Body of pancreas (tissue), 4 donors: ENCODE measurements around the gene BDKRB2. TPM values are rescaled to one million over a fixed set of nuclear protein-coding genes. Genes with fewer than 3 reads are reported as not detected.

Experiments used
- ATAC-seq: fragments of 150-250 bp; one replicate; pipeline ENCODE4 v1.9.1; 2016
- DNase-seq, 4 donors: peaks; one replicate each; pipeline ENCODE4 v3.0.0-alpha.2; 2019
- H3K27ac ChIP-seq, 4 donors: fragments of 200-600 bp; sonication (generic); 1 replicate in 3 of 4; 2 replicates in 1 of 4; pipeline versions ENCODE4 v1.5.1 to v1.6.1; 2016 to 2019; ENCODE audit warnings: mild to moderate bottlenecking in 1 of 4, mixed read lengths in 1 of 4, moderate library complexity in 1 of 4
- H3K27me3 ChIP-seq, 2 donors: fragments of 200-600 bp; sonication (generic); one replicate each; pipeline ENCODE4 v1.6.0; 2016; ENCODE audit warnings: mild to moderate bottlenecking in 1 of 2
- H3K36me3 ChIP-seq, 2 donors: fragments of 200-600 bp; sonication (generic); replicated peaks in 1 of 2; 2 replicates each; pipeline ENCODE4 v1.5.1; 2016; ENCODE audit warnings: low read depth in 2 of 2; ENCODE audit not compliant: insufficient read depth in 1 of 2
- H3K4me1 ChIP-seq: fragments of 200-600 bp; sonication (generic); one replicate; pipeline ENCODE4 v1.6.0; 2016
- H3K4me3 ChIP-seq, 2 donors: fragments of 200-600 bp; sonication (generic); 1 replicate in 1 of 2; 2 replicates in 1 of 2; pipeline ENCODE4 v1.5.1; 2016 to 2019
- H3K9me3 ChIP-seq, 3 donors: fragments of 200-600 bp; sonication (generic); 1 replicate in 2 of 3; 2 replicates in 1 of 3; pipeline ENCODE4 v1.5.1; 2016
- CTCF ChIP-seq, 7 experiments: fragments of 450-650 bp in 4 of 7; fragments of 200-600 bp in 3 of 7; sonication (generic) in 3 of 7; IDR thresholded peaks; one replicate each; pipeline ENCODE4 v1.5.1; 2016 to 2019; ENCODE audit warnings: antibody characterized with exemption in 7 of 7
- POLR2A ChIP-seq, 3 donors: fragments of 450-650 bp; IDR thresholded peaks; one replicate each; pipeline ENCODE4 v1.6.1; 2016; ENCODE audit warnings: antibody characterized with exemption in 3 of 3, mild to moderate bottlenecking in 2 of 3
- WGBS, 2 donors: methylation state at CpG; one replicate each; pipeline ENCODE4 v1.1.5; 2017; 5-methylcytosine and 5-hydroxymethylcytosine counted together
- intact Hi-C: fragments of 100-400 bp; cut with DNase I; formaldehyde crosslinking; loops from one replicate; pipeline ENCODE4 v1.15.1; 2023
- total RNA-seq, 2 donors: library from RNA; depleted of rRNA; stranded (reverse); fragments of >200 nt; gene quantifications; one replicate each; pipeline ENCODE4 v1.1.0, GENCODE V29; 2016

Gene BDKRB2
- total RNA-seq, 2 donors from 2014 or later = 9.6 to 11.4 TPM

- TF ChIP-seq CTCF (IDR thresholded peaks at IDR 0.05) (no peak), POLR2A (IDR thresholded peaks at IDR 0.05) (no peak)
- intact Hi-C loops = loop anchor here (5.0 kb wide), 1 partner anchor 171 kb away; no protein-coding TSS in a partner anchor
- ATAC-seq (no peak), DNase-seq (peak in 2 of 4 donors; percentile 44)
- Histone ChIP-seq H3K4me1 (peaks cover 46% of the 10 kb centered on the region), H3K27me3 (no peaks in the 10 kb centered on the region), H3K27ac (peak overlapping the region in 2 of 4 donors; percentile 18 to 74), H3K36me3 (no peaks in the 10 kb centered on the region), H3K9me3 (no peaks in the 10 kb centered on the region), H3K4me3 (no peak overlapping the region)
- WGBS, 2 donors = 6 to 28% methylated on average over 3 of the region's 3 CpGs
Measured at GRCh38 chr14:96272777-96273473, 68.3 kb downstream of the BDKRB2 start.

GRCh38 chr14:96273629-96274028, 69.0 kb downstream of the BDKRB2 start:
- peaks cover 39% of the 10 kb centered on the region for H3K4me1 ChIP-seq
- no peak for DNase-seq
- intact Hi-C loops = loop anchor here (5.0 kb wide), 1 partner anchor 171 kb away; no protein-coding TSS in a partner anchor
- 80 to 93% methylated on average over 5 of the region's 5 CpGs for WGBS, 2 donors
- no peaks in the 10 kb centered on the region for H3K36me3 ChIP-seq
- no peak for ATAC-seq
- no peak overlapping the region for H3K4me3 ChIP-seq
- TF ChIP-seq CTCF (IDR thresholded peaks at IDR 0.05) (no peak), POLR2A (IDR thresholded peaks at IDR 0.05) (no peak)
- no peaks in the 10 kb centered on the region for H3K9me3 ChIP-seq
- peak overlapping the region in 3 of 4 donors; percentile 18 to 74 (median 74) for H3K27ac ChIP-seq
- H3K27me3 ChIP-seq = no peaks in the 10 kb centered on the region

GRCh38 chr14:96274122-96274521, 69.5 kb downstream of the BDKRB2 start:
- intact Hi-C loops = loop anchor here (5.0 kb wide), 1 partner anchor 172 kb away; no protein-coding TSS in a partner anchor
- no peak for DNase-seq

GRCh38 chr14:96274543-96274942, 69.9 kb downstream of the BDKRB2 start:
- H3K36me3 ChIP-seq = no peaks in the 10 kb centered on the region
- ATAC-seq = peak; percentile 47
- H3K4me1 ChIP-seq = peaks cover 30% of the 10 kb centered on the region
- DNase-seq = peak in 1 of 4 donors; percentile 31
- no peak for TF ChIP-seq POLR2A (IDR thresholded peaks at IDR 0.05)
- TF ChIP-seq CTCF (IDR thresholded peaks at IDR 0.05) = no peak
- WGBS, 2 donors = 64 to 74% methylated on average over 6 of the region's 6 CpGs
- no peaks in the 10 kb centered on the region for H3K27me3 ChIP-seq
- peak overlapping the region in 3 of 4 donors; percentile 49 to 74 (median 74) for H3K27ac ChIP-seq
- no peak overlapping the region for H3K4me3 ChIP-seq
- intact Hi-C loops = loop anchor here (5.0 kb wide), 1 partner anchor 172 kb away; no protein-coding TSS in a partner anchor
- H3K9me3 ChIP-seq = no peaks in the 10 kb centered on the region

More at GRCh38 chr14:96274122-96274521, 69.5 kb downstream of the BDKRB2 start:
- H3K36me3 ChIP-seq = no peaks in the 10 kb centered on the region
- peaks cover 34% of the 10 kb centered on the region for H3K4me1 ChIP-seq
- H3K27me3 ChIP-seq = no peaks in the 10 kb centered on the region
- no peak for TF ChIP-seq POLR2A (IDR thresholded peaks at IDR 0.05)
- TF ChIP-seq CTCF (IDR thresholded peaks at IDR 0.05) = no peak
- 50 to 56% methylated on average over 5 of the region's 5 CpGs for WGBS, 2 donors
- H3K27ac ChIP-seq = peak overlapping the region in 3 of 4 donors; percentile 18 to 74 (median 74)
- no peaks in the 10 kb centered on the region for H3K9me3 ChIP-seq
- no peak for ATAC-seq
- H3K4me3 ChIP-seq = no peak overlapping the region
